Forelimb muscle (tissue), 1 donor: ENCODE measurements around the gene TANK. TPM values are rescaled to one million over a fixed set of nuclear protein-coding genes. Genes with fewer than 3 reads are reported as not detected.

ENCODE experiments used
- DNase-seq: peaks from one replicate; pipeline ENCODE4 v3.0.0-alpha.2; 2013; ENCODE audit warnings: low read depth
- polyA plus RNA-seq: library from polyadenylated mRNA; unstranded; fragments of 120-200 nt; gene quantifications from one replicate; pipeline ENCODE4 v1.2.1, GENCODE V29; 2013; ENCODE audit not compliant: insufficient read length

TANK gene
- polyA plus RNA-seq, 1 donor, result 27.9 TPM

- no peak for DNase-seq
Observed at GRCh38 chr2:161133366-161133765, 26.9 kb upstream of the TANK start.

GRCh38 chr2:161134547-161135518, 25.4 kb upstream of the TANK start:
- DNase-seq, result no peak

GRCh38 chr2:161135951-161136593, 24.2 kb upstream of the TANK start:
- no peak for DNase-seq

DNA sequence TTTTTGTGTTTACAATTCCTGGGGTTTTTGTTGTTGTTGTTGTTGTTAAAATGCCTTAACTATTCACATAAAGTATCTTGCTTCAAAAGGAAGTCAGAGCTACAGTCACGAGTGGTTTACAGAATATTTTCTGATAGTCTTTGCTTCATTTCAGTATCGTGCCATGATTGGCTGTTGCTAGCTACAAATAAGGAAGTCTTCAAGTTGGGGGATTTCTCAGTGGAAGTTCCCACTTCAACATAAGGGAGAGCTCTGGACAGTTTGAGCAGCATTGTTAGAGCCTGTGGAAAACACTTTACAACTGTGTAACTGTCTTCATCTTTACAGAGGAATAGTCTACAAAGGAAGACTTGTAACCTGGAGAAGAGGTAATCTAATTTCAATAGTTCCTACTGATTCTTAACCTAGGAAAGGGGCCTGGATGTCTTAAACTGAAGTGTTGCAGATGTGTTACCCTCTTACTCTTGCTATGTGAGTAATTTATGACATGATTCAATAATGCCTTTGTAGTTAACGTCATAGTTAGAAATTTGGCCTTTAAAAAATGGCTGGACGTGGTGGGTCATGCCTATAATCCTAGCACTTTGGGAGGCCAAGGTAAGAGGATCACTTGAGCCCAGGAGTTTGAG, 23.4 kb upstream of the TANK start:
- DNase-seq, result no peak

- DNase-seq, result no peak
Observed at GRCh38 chr2:161138429-161138828, 21.8 kb upstream of the TANK start.

GRCh38 chr2:161139098-161139987, 20.9 kb upstream of the TANK start:
- no peak for DNase-seq

DNA sequence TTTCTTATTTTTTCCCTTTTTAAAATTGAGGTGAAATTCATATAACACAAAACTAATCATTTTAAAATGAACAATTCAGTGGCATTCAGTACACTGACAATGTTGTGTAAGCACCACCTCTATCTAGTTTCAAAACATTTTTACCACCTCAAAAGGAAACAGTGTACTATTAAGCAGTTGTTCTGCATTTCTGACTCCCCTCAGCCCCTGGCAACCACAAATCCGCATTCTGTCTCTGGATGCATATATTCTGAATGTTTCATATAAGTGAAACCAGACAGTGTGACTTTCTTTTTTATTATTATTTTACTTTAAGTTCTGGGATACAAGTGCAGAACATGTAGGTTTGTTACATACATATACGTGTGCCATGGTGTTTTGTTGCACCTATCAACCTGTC, 19.2 kb upstream of the TANK start:
- no peak for DNase-seq

DNA sequence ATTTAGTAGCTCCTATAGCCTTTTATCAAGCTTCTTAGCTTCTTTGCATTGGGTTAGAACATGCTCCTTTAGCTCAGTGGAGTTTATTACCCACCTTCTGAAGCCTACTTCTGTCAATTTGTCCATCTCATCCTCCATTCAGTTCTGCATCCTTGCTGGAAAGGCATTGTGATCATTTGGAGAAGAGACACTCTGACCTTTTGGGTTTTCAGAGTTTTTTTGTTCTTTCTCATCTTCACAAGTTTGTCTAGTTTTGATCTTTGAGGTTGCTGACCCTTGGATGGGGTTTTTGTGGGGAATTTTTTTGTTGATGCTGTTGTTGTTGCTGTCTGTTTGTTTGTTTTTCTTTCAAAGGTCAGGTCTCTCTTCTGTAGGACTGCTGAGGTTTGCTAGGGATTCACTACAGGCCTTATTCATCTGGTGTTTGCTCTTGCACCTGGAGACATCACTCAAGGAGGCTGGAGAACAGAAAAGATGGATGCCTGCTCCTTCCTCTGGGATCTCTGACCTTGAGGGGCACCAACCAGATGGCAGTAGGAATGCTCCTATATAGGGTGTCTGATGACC, 13.9 kb upstream of the TANK start:
- DNase-seq, result no peak

DNA sequence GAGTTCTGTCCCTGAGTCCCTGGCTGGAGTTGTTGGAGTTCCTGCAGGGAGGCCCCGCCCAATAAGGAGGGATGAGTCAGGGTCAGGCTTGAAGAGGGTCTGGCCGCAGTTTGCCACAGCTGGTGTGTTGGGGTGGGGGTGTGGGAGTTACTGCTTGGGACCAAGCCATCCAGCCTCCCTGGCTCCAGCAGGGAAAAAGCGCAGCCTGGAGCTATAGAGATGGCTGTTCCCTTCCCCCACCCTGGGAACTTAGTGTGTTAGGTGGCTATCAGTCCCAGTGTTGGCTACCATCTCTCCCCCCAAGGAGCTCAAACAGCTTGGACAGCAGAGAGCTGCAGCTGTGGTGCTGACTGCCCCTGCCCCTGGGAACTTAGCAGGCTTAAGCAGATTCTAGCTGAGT, 13.2 kb upstream of the TANK start:
- DNase-seq, result no peak

GRCh38 chr2:161147856-161148255, 12.4 kb upstream of the TANK start:
- DNase-seq, result no peak

GRCh38 chr2:161150704-161151103, 9.5 kb upstream of the TANK start:
- DNase-seq, result no peak

GRCh38 chr2:161152302-161152701, 7.9 kb upstream of the TANK start:
- no peak for DNase-seq

- DNase-seq, result no peak
Observed at GRCh38 chr2:161158882-161159281, 1.3 kb upstream of the TANK start.

DNA sequence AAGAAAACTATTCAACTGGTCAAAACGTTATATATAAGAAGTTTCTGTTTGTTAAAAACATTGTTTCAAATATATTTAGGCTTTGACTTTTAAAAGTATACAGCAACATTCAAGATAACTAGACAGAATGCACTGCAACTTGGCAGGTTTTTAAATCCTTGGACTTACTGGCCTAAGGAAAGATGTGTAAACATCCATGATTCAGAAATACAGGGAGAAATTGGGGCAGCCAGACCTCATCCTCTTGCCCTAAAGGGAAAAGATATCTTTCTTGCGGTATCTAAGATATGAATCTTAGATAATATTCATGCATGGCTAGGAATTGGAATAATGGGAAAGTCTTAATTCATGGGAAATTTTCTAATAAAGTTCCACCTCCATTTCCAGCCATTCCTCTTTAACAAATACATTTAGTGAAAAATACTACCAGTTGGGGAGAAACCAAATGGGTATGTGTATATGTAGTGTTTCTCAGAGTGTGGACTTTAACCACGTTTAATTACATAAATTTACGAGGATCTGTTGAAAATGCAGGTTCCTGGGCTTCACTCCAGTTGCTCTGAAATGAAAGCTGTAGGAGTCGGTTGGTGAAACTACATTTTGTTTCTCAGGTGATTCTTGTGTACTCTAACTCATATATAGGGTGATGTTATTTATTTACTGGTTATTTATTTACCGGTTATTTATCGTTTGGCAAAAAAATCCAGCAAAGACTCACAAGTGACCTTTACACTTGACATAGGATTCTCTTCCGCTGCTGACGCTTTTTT, 587 bp upstream of the TANK start:
- no peak for DNase-seq

DNA sequence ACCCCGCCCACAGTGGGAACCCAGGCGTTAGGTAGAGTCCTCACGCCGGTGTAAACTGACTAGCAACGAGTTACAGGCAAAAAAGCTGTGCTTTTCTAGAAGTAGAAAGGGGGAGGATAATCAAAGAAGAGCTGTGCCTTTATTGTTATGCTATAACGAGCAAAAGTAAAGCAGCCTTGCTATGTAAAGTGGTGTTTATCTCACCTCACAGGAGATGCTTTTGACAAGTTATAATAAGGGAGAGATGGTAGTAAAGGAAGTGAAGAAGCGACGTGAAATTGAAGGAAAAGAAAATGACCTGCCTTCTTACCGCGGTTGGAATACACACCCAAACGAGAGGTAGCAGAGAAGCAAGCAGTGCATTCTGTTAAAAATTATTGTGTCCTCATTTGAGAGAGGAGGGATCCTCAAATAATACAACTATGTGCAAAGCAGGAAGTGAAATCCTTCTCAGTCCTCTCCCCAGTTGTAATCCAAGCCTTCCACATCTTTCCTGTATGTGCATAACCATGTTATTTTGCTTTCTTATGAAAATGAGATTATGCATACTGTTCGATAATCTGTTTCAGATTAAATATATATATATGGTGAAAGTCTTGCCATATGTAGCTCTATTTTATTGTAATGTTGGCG, 962 bp downstream of the TANK start:
- no peak for DNase-seq

- DNase-seq, result no peak
Observed at GRCh38 chr2:161163440-161163839, 3.2 kb downstream of the TANK start.

DNA sequence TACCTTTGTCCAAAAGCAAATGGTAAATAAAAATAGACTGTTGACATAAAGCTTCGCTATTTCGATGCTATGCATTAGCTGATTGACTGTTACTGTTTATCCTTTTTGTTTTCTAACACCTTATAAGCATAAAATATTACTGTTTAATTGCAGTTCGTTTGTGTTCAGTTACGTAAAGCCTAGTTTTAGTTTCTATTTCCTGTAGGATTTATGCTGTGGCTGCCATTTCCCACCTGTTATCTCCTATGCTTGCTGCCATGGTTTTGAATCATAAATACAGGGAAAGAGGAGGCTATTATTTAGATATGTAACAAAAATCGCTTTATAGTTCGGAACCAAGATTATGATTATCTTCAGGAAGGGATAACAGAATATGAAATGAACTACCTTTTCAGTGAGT, 3.9 kb downstream of the TANK start:
- DNase-seq, result no peak

GRCh38 chr2:161165266-161165665, 5.0 kb downstream of the TANK start:
- no peak for DNase-seq

DNA sequence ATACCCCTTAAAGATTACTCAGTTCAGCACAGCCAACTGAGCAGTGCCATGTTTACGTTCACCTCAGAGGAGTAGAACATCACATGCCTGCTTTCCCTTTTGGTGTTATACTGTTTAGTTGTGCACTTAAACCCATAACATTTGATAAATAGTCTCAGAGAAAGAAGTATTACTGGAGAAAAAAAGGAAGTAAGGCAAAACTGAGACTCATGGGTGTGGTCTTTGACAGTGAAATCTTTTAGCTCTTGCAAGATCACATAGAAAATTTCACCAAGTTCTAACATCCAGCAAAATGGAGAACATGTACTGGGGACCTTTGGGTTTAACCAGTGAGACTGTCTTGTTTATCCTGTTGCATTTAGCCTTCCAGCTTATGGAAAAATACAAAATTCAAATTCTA, 5.6 kb downstream of the TANK start:
- DNase-seq, result no peak
